PFSK-1 (cell line): ENCODE results near the gene PLD5.

Experiments used
- FOXP2 ChIP-seq: optimal IDR thresholded peaks from 2 replicates; pipeline ENCODE3; 2011; ENCODE audit warnings: borderline replicate concordance, control low read depth, inconsistent platforms; ENCODE audit not compliant: insufficient read depth; ENCODE audit errors: extremely low read length, extremely low read depth
- POLR2AphosphoS5 ChIP-seq: IDR thresholded peaks from 2 replicates; pipeline ENCODE4 v1.6.1; 2012; ENCODE audit warnings: low read depth, mild to moderate bottlenecking, control low read depth, low read length, moderate library complexity
- SIN3A ChIP-seq: IDR thresholded peaks from 2 replicates; pipeline ENCODE4 v1.6.1; 2012; ENCODE audit warnings: mild to moderate bottlenecking, low read length, moderate library complexity, borderline replicate concordance; ENCODE audit not compliant: insufficient read depth
- TAF1 ChIP-seq: IDR thresholded peaks from 2 replicates; pipeline ENCODE4 v1.6.1; 2012; ENCODE audit warnings: low read length, control low read depth, borderline replicate concordance; ENCODE audit not compliant: insufficient read depth
- TF ChIP-seq, protein P1 (sequence below), 2 experiments: IDR thresholded peaks; 2 replicates each; pipeline versions ENCODE4 v1.6.1 to v1.8.0; 2011 to 2012; ENCODE audit warnings: low read depth in 2 of 2, low read length in 2 of 2, control low read depth in 1 of 2, inconsistent platforms in 1 of 2, mild to moderate bottlenecking in 1 of 2, moderate library complexity in 1 of 2; ENCODE audit not compliant: insufficient read depth in 1 of 2

The PLD5 gene

GRCh38 chr1:242432491-242433095 lies 91.9 kb downstream of the PLD5 start:
- no peak for TF ChIP-seq FOXP2

DNA sequence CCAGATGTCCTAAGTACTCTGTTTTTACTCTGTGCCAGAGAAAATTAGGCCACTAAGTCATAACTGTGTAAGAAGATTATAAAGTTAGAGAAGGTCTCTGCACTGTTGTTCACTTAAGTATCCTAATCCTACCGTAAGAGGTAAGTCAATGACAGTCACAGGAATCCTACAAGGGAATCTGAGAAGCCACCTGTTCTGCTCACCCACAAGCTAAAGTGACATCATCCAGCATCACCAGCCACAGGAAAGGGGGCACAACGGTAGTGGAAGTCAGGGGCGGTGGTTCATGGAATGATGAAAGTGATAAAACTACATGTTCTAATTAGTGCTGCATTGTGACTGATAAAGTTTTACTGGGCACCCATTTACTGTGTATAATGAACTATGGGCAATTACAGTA lies 92.7 kb downstream of the PLD5 start:
- TF ChIP-seq TAF1 (no peak), FOXP2 (no peak)
- TF ChIP-seq, protein P1, sequence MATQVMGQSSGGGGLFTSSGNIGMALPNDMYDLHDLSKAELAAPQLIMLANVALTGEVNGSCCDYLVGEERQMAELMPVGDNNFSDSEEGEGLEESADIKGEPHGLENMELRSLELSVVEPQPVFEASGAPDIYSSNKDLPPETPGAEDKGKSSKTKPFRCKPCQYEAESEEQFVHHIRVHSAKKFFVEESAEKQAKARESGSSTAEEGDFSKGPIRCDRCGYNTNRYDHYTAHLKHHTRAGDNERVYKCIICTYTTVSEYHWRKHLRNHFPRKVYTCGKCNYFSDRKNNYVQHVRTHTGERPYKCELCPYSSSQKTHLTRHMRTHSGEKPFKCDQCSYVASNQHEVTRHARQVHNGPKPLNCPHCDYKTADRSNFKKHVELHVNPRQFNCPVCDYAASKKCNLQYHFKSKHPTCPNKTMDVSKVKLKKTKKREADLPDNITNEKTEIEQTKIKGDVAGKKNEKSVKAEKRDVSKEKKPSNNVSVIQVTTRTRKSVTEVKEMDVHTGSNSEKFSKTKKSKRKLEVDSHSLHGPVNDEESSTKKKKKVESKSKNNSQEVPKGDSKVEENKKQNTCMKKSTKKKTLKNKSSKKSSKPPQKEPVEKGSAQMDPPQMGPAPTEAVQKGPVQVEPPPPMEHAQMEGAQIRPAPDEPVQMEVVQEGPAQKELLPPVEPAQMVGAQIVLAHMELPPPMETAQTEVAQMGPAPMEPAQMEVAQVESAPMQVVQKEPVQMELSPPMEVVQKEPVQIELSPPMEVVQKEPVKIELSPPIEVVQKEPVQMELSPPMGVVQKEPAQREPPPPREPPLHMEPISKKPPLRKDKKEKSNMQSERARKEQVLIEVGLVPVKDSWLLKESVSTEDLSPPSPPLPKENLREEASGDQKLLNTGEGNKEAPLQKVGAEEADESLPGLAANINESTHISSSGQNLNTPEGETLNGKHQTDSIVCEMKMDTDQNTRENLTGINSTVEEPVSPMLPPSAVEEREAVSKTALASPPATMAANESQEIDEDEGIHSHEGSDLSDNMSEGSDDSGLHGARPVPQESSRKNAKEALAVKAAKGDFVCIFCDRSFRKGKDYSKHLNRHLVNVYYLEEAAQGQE (IDR thresholded peaks at IDR 0.05; ENCODE audit: insufficient read depth in 1 of 2, low read depth in 2 of 2, low read length in 2 of 2) = no peak

DNA sequence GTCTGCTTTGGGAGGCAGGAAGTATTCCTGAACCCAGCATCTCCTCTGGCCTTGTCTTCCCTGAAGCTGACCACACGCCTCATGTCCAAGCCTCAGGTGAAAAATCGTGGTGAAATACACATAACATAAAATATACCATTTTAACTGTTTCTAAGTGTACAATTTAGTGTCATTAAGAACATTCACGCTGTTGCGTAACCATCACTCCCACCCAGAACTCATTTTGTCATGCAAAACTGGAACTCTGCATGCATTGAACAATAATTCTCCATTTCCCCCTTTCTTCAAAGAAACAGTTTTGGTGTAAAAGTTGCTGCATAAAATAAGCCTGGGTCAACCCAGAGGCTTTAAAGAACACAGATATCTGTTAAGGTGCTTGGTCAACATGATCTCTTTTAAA lies 93.5 kb downstream of the PLD5 start:
- TF ChIP-seq FOXP2 = no peak
- no peak for TF ChIP-seq SIN3A
- no peak for TF ChIP-seq POLR2AphosphoS5
- TF ChIP-seq TAF1 = no peak
- TF ChIP-seq, protein P1 (IDR thresholded peaks at IDR 0.05; ENCODE audit: insufficient read depth in 1 of 2, low read depth in 2 of 2, low read length in 2 of 2) = no peak

GRCh38 chr1:242428399-242429190 lies 95.9 kb downstream of the PLD5 start:
- no peak for TF ChIP-seq FOXP2
- TF ChIP-seq SIN3A = no peak
- TF ChIP-seq, protein P1 (IDR thresholded peaks at IDR 0.05; ENCODE audit: insufficient read depth in 1 of 2, low read depth in 2 of 2, low read length in 2 of 2) = no peak
- no peak for TF ChIP-seq TAF1
- no peak for TF ChIP-seq POLR2AphosphoS5

DNA sequence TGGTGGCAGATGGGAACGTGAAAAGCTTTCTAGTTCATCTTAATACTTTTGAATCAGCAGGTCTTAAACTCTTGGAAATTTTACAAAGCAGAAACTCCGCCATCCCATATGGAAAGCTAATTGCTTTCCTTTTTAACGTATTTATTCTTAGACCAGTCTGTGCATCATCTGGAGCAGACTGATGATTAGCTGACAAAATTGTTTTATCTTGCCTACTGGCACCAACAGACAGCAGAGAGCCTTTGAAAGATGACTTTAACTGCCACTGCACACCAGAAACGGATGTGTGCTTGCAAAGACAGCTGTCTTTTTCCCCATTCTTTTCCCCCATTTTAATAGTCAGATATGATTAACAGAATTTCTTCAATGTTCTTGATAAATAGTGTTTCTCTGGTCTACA lies 97.0 kb downstream of the PLD5 start:
- no peak for TF ChIP-seq FOXP2
- TF ChIP-seq SIN3A = no peak
- no peak for TF ChIP-seq TAF1
- no peak for TF ChIP-seq POLR2AphosphoS5
- TF ChIP-seq, protein P1 (IDR thresholded peaks at IDR 0.05; ENCODE audit: insufficient read depth in 1 of 2, low read depth in 2 of 2, low read length in 2 of 2) = no peak
